ENCODE results near the gene PHRF1. TPM values are rescaled to one million over a fixed set of nuclear protein-coding genes. Genes with fewer than 3 reads are reported as not detected.

PHRF1 gene
- total and polyA plus RNA-seq, 12 donors = 8.7 to 62.3 (median 26.1) TPM

- H3K4me1 ChIP-seq (replicated peaks in 1 of 2) = peaks cover 0 to 6% of the 10 kb centered on the region in 2 donors
- H3K9me3 ChIP-seq (replicated peaks in 1 of 3) = no peaks in the 10 kb centered on the region
- WGBS, 4 donors = 65 to 84% (median 73%) methylated on average over 4 to 25 of the region's 25 CpGs
- TF ChIP-seq CTCF (IDR thresholded peaks at IDR 0.05) (no peak), POLR2A (IDR thresholded peaks at IDR 0.05) (no peak)
- no peak overlapping the region for H3K4me3 ChIP-seq
- DNase-seq = peak in 4 of 7 donors; percentile 26 to 72 (median 58)
- H3K27me3 ChIP-seq = no peaks in the 10 kb centered on the region
- no peak overlapping the region for H3K27ac ChIP-seq
- intact Hi-C loops (cut with DNase I) = no loop called here
- H3K36me3 ChIP-seq (replicated peaks in 1 of 2) = no peaks in the 10 kb centered on the region
Measured at GRCh38 chr11:623999-624704, 47.9 kb downstream of the PHRF1 start.

GRCh38 chr11:624705-625635 is 48.7 kb downstream of the PHRF1 start, which contains the start of gene CDHR5:
Gene CDHR5, minus strand, starts transcription at chr11:624955. Its CDS starts 53 bp downstream, at chr11:624902.
- no peak within 1 kb of the TSS for H3K4me3 ChIP-seq
- peaks cover 0 to 6% of the 10 kb centered on the region in 2 donors for H3K4me1 ChIP-seq (replicated peaks in 1 of 2)
- DNase-seq = peak in 1 of 7 donors; percentile 24
- H3K9me3 ChIP-seq (replicated peaks in 1 of 3) = no peaks in the 10 kb centered on the region
- TF ChIP-seq CTCF (IDR thresholded peaks at IDR 0.05) = no peak
- no peak for TF ChIP-seq POLR2A (IDR thresholded peaks at IDR 0.05)
- WGBS, 4 donors = 45 to 74% (median 55%) methylated on average over 9 to 33 of the region's 33 CpGs
- H3K27ac ChIP-seq = no peak within 1 kb of the TSS
- intact Hi-C loops (cut with DNase I) = no loop called here
- no peaks in the 10 kb centered on the region for H3K27me3 ChIP-seq
- H3K36me3 ChIP-seq (replicated peaks in 1 of 2) = no peaks in the 10 kb centered on the region

- H3K9me3 ChIP-seq (replicated peaks in 1 of 3) = no peaks in the 10 kb centered on the region
- TF ChIP-seq POLR2A (IDR thresholded peaks at IDR 0.05) (no peak), CTCF (IDR thresholded peaks at IDR 0.05) (no peak)
- H3K4me3 ChIP-seq = no peak overlapping the region
- DNase-seq = peak in 1 of 7 donors; percentile 14
- H3K27me3 ChIP-seq = no peaks in the 10 kb centered on the region
- H3K4me1 ChIP-seq (replicated peaks in 1 of 2) = peaks cover 0 to 6% of the 10 kb centered on the region in 2 donors
- H3K36me3 ChIP-seq (replicated peaks in 1 of 2) = no peaks in the 10 kb centered on the region
- intact Hi-C loops (cut with DNase I) = no loop called here
- H3K27ac ChIP-seq = no peak overlapping the region
- WGBS, 4 donors = 60 to 78% (median 70%) methylated on average over 4 to 22 of the region's 22 CpGs
Measured at GRCh38 chr11:625636-626268, 49.5 kb downstream of the PHRF1 start.

All from adrenal gland (tissue), 12 donors.